Fibroblast of the conjunctiva (primary cell): ENCODE measurements around the gene ADGRB3.
"Not testable (repeated sequence)": the region's sequence is repeated elsewhere in the genome, so short reads cannot be mapped to it uniquely, and the experiment has no call there.

Source experiments
- DNase-seq: peaks from one replicate; pipeline ENCODE4 v3.0.0-alpha.2; 2010; ENCODE audit warnings: low read depth

Gene ADGRB3

GRCh38 chr6:69263297-69263696 lies 628.2 kb downstream of the ADGRB3 start:
- no peak for DNase-seq

- no peak for DNase-seq
Observed at GRCh38 chr6:69265090-69265489, 630.0 kb downstream of the ADGRB3 start.

- no peak for DNase-seq
Observed at GRCh38 chr6:69265706-69266105, 630.6 kb downstream of the ADGRB3 start.

- DNase-seq, result no peak
Observed at GRCh38 chr6:69276204-69276603, 641.1 kb downstream of the ADGRB3 start.

- DNase-seq, result no peak
Observed at GRCh38 chr6:69279805-69280204, 644.7 kb downstream of the ADGRB3 start.

- no peak for DNase-seq
Observed at GRCh38 chr6:69280858-69281257, 645.8 kb downstream of the ADGRB3 start.

GRCh38 chr6:69284176-69284730 lies 649.2 kb downstream of the ADGRB3 start:
- no peak for DNase-seq

- no peak for DNase-seq
Observed at GRCh38 chr6:69285054-69285453, 650.0 kb downstream of the ADGRB3 start.

- no peak for DNase-seq
Observed at GRCh38 chr6:69286331-69286730, 651.2 kb downstream of the ADGRB3 start.

GRCh38 chr6:69288198-69288597 lies 653.1 kb downstream of the ADGRB3 start:
- not testable (repeated sequence) for DNase-seq

GRCh38 chr6:69289689-69290495 lies 654.8 kb downstream of the ADGRB3 start:
- no peak for DNase-seq

GRCh38 chr6:69293471-69293870 lies 658.4 kb downstream of the ADGRB3 start:
- no peak for DNase-seq

GRCh38 chr6:69294407-69294806 lies 659.3 kb downstream of the ADGRB3 start:
- DNase-seq, result no peak

- DNase-seq, result no peak
Observed at GRCh38 chr6:69294862-69295261, 659.8 kb downstream of the ADGRB3 start.

- no peak for DNase-seq
Observed at GRCh38 chr6:69303382-69303781, 668.3 kb downstream of the ADGRB3 start.

GRCh38 chr6:69305456-69305855 lies 670.4 kb downstream of the ADGRB3 start:
- DNase-seq, result no peak

- no peak for DNase-seq
Observed at GRCh38 chr6:69308584-69308983, 673.5 kb downstream of the ADGRB3 start.

- DNase-seq, result no peak
Observed at GRCh38 chr6:69311888-69312287, 676.8 kb downstream of the ADGRB3 start.

- DNase-seq, result no peak
Observed at GRCh38 chr6:69314001-69314400, 678.9 kb downstream of the ADGRB3 start.

- DNase-seq, result no peak
Observed at GRCh38 chr6:69314531-69314930, 679.4 kb downstream of the ADGRB3 start.

GRCh38 chr6:69331886-69332285 lies 696.8 kb downstream of the ADGRB3 start:
- no peak for DNase-seq

GRCh38 chr6:69337311-69337710 lies 702.2 kb downstream of the ADGRB3 start:
- no peak for DNase-seq

- no peak for DNase-seq
Observed at GRCh38 chr6:69338431-69339162, 703.5 kb downstream of the ADGRB3 start.
